SU-DHL-6 (cell line): ENCODE measurements around the gene LKAAEAR1.

Source experiments
- H2AFZ ChIP-seq: fragments of 200-600 bp; sonication (generic); 2 replicates; pipeline ENCODE4 v1.6.1; 2014; ENCODE audit warnings: low read depth, mild to moderate bottlenecking, moderate library complexity, mixed read lengths, antibody characterized with exemption, low read length; ENCODE audit not compliant: severe bottlenecking
- H3F3A ChIP-seq: fragments of 200-600 bp; shearing (Covaris generic); 2 replicates; pipeline ENCODE4 v1.6.0; 2016; ENCODE audit warnings: antibody characterized with exemption, mild to moderate bottlenecking; ENCODE audit not compliant: insufficient read depth
- H3K27ac ChIP-seq: fragments of 200-600 bp; sonication (generic); 2 replicates; pipeline ENCODE4 v1.5.1; 2016; ENCODE audit warnings: low read depth, mild to moderate bottlenecking, low read length, moderate library complexity, mixed read lengths
- H3K27me3 ChIP-seq: fragments of 200-600 bp; sonication (generic), shearing (Covaris generic); 2 replicates; pipeline ENCODE4 v1.6.0; 2014; ENCODE audit warnings: mild to moderate bottlenecking, low read length
- H3K36me3 ChIP-seq: fragments of 200-600 bp; sonication (generic); 2 replicates; pipeline ENCODE4 v1.6.1; 2014; ENCODE audit warnings: mild to moderate bottlenecking, low read length, mixed read lengths
- H3K4me2 ChIP-seq: fragments of 300-600, 200-600 bp; shearing (Covaris generic), sonication (generic); 2 replicates; pipeline ENCODE4 v1.6.0; 2014; ENCODE audit warnings: low read length, low read depth, mild to moderate bottlenecking; ENCODE audit not compliant: poor library complexity, severe bottlenecking
- H3K4me3 ChIP-seq: fragments of 200-600 bp; sonication (generic); 2 replicates; pipeline ENCODE4 v1.5.1; 2014; ENCODE audit warnings: antibody characterized with exemption, low read length, mild to moderate bottlenecking, mixed read lengths; ENCODE audit not compliant: insufficient read depth, poor library complexity, severe bottlenecking
- H3K79me2 ChIP-seq: fragments of 200-600 bp; sonication (generic); 2 replicates; pipeline ENCODE4 v1.6.1; 2014; ENCODE audit warnings: mild to moderate bottlenecking, low read length, moderate library complexity; ENCODE audit not compliant: insufficient read depth
- H3K9ac ChIP-seq: fragments of 200-600 bp; sonication (generic); 2 replicates; pipeline ENCODE4 v1.7.0; 2014; ENCODE audit warnings: mild to moderate bottlenecking, low read length
- H3K9me2 ChIP-seq: fragments of 200-600 bp; sonication (generic); replicated peaks from 2 replicates; pipeline ENCODE4 v1.6.1; 2014; ENCODE audit warnings: low read length; ENCODE audit not compliant: insufficient read depth
- H3K9me3 ChIP-seq: fragments of 200-600 bp; sonication (generic); 2 replicates; pipeline ENCODE4 v1.6.1; 2014; ENCODE audit warnings: low read length, mixed read lengths; ENCODE audit not compliant: insufficient read depth
- H4K20me1 ChIP-seq: fragments of 200-600 bp; sonication (generic); 2 replicates; pipeline ENCODE4 v1.6.1; 2014; ENCODE audit warnings: low read depth, mild to moderate bottlenecking, antibody characterized with exemption, low read length, moderate library complexity, mixed read lengths
- EZH2phosphoT487 ChIP-seq: fragments of 200-600 bp; sonication (generic), shearing (Covaris generic); conservative IDR thresholded peaks from 2 replicates; pipeline ENCODE4 v1.6.1; 2018; ENCODE audit warnings: mild to moderate bottlenecking, antibody characterized with exemption, low read length, moderate library complexity, mixed read lengths
- TF ChIP-seq, protein P1 (sequence below): fragments of 200-600 bp; sonication (generic); IDR thresholded peaks from one replicate; pipeline ENCODE4 v1.5.1; 2017; ENCODE audit warnings: antibody characterized with exemption, mild to moderate bottlenecking, low read length, moderate library complexity; ENCODE audit not compliant: insufficient read depth, poor library complexity, severe bottlenecking

LKAAEAR1 gene

DNA sequence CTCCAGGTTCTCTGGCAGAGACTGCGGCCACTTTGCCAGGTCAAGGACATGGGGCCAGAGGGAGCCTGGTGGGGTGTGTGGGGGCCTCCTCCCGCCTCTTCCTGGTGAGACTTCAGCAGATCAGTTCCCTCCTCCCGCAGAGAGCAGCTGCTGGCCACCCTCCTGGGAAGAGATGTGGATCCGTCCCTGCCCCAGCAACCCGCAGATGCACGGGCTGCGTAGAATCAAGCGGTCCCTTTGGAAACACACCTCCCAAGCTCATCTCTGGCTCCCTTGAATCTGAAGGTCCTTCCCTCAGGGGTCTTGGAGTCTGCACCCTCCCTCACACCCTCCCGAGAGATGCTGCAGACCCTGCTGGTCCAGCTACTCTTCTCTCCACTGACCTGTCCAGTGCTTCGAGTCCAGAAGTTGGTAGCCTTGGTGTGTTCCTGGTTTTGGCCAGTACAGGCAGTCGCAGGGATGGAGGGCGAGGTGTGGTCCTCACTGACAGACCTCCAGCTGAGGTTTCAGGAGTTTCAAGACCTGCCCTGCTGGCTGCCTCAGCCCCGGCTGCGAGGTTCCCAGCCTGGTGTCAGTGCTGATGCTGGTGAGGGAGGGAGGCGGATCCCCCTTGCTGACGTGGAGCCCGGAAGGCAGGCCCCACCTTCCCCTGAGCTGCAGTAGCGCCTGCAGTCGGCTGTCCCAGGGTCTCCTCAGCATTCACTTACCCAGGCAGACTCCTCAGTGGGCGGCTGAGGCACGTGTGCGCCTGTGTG is 23.0 kb upstream of the LKAAEAR1 start, which contains the start of gene NPBWR2:
Gene NPBWR2 (minus strand): TSS at position 585 of the 755 bp plus-strand sequence. CDS start 734 bp downstream, outside the sequence.
- no peaks in the 10 kb centered on the region for H3F3A ChIP-seq
- no peaks in the 10 kb centered on the region for H3K9me3 ChIP-seq
- TF ChIP-seq, protein P1, sequence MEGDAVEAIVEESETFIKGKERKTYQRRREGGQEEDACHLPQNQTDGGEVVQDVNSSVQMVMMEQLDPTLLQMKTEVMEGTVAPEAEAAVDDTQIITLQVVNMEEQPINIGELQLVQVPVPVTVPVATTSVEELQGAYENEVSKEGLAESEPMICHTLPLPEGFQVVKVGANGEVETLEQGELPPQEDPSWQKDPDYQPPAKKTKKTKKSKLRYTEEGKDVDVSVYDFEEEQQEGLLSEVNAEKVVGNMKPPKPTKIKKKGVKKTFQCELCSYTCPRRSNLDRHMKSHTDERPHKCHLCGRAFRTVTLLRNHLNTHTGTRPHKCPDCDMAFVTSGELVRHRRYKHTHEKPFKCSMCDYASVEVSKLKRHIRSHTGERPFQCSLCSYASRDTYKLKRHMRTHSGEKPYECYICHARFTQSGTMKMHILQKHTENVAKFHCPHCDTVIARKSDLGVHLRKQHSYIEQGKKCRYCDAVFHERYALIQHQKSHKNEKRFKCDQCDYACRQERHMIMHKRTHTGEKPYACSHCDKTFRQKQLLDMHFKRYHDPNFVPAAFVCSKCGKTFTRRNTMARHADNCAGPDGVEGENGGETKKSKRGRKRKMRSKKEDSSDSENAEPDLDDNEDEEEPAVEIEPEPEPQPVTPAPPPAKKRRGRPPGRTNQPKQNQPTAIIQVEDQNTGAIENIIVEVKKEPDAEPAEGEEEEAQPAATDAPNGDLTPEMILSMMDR: no peak
- TF ChIP-seq EZH2phosphoT487: no peak
- H4K20me1 ChIP-seq: no peaks in the 10 kb centered on the region
- H2AFZ ChIP-seq: no peak within 1 kb of the TSS
- no peak within 1 kb of the TSS for H3K9ac ChIP-seq
- H3K9me2 ChIP-seq: no peaks in the 10 kb centered on the region
- no peaks in the 10 kb centered on the region for H3K79me2 ChIP-seq
- no peaks in the 10 kb centered on the region for H3K27me3 ChIP-seq
- no peak within 1 kb of the TSS for H3K4me3 ChIP-seq
- H3K4me2 ChIP-seq: no peak within 1 kb of the TSS
- no peaks in the 10 kb centered on the region for H3K36me3 ChIP-seq
- no peak within 1 kb of the TSS for H3K27ac ChIP-seq

DNA sequence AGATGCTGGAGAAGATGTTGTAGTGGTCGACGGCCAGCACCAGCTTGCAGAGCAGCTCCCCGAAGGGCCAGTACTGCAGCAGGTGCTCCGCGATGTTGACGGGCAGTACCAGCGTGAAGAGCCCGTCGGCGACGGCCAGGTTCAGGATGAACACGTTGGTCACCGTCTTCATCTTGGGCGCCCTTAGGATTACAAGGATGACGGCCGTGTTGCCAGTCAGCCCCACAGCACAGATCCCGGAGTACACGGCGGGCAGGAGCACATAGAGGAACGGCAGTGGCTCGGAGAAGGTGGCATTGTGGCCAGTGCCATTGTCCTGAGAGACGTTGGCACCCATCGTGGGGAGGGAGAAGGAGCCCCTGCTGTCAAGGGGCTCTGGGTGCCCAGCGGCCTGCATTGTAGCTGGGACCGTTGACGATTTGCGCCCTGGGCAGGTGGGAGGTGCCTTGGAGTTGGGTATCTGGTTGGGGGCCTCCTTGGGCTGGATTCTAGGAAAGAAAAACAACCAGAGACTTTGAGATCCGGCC is 22.3 kb upstream of the LKAAEAR1 start:
- Histone ChIP-seq H3K9me2 (no peaks in the 10 kb centered on the region), H3F3A (no peaks in the 10 kb centered on the region), H2AFZ (no peak overlapping the region), H3K9ac (no peak overlapping the region), H3K4me3 (no peak overlapping the region), H3K27me3 (no peaks in the 10 kb centered on the region), H3K36me3 (no peaks in the 10 kb centered on the region), H3K79me2 (no peaks in the 10 kb centered on the region), H3K27ac (no peak overlapping the region), H3K9me3 (no peaks in the 10 kb centered on the region), H4K20me1 (no peaks in the 10 kb centered on the region), H3K4me2 (no peak overlapping the region)
- TF ChIP-seq, protein P1: no peak

DNA sequence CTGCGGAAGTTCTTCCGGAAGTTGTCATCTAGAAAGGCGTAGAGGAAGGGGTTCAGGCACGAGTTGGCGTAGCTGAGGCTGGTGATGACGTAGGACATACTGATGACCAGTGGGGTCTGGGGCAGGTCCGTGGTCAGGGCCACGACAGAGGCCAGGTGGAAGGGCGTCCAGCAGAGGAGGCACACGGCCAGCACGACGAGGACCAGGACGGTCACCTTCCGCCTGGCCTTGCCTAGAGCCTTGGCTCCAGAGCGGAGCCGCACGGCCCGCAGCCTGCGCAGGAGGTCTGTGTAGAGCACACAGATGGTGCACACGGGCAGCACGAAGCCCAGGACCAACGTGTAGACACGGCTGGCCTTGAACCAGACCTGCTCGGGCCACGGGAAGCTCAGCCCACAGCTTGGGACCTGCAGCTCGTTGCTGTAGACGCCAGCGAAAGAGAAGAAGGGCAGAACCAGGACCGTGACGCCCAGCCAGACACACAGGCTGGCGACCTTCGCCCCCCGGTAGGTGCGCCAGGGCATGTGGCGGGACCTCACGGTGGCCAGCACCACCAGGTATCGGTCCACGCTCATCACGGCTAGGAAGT is 21.7 kb upstream of the LKAAEAR1 start:
- Histone ChIP-seq H3K36me3 (no peaks in the 10 kb centered on the region), H3K4me3 (no peak overlapping the region), H3K9me3 (no peaks in the 10 kb centered on the region), H2AFZ (no peak overlapping the region), H3F3A (no peaks in the 10 kb centered on the region), H3K9me2 (no peaks in the 10 kb centered on the region), H3K27me3 (no peaks in the 10 kb centered on the region), H3K4me2 (no peak overlapping the region), H4K20me1 (no peaks in the 10 kb centered on the region), H3K9ac (no peak overlapping the region), H3K27ac (no peak overlapping the region), H3K79me2 (no peaks in the 10 kb centered on the region)
- TF ChIP-seq, protein P1: no peak
- TF ChIP-seq EZH2phosphoT487: no peak
